Measurements from ENCODE around the gene NDST4.
A peak's percentile ranks its signal among the peaks of the same experiment; 100 is the strongest.

NDST4 gene

GRCh38 chr4:115113506-115114106 lies at the start of gene NDST4:
NDST4 (minus strand) TSS chr4:115113620; CDS start chr4:115077036, 36,584 bp downstream.
- peak in 21 of 42 donors; percentile 4 to 55 (median 21) for DNase-seq
- intact Hi-C loops (cut with DNase I) = no loop called here

DNA sequence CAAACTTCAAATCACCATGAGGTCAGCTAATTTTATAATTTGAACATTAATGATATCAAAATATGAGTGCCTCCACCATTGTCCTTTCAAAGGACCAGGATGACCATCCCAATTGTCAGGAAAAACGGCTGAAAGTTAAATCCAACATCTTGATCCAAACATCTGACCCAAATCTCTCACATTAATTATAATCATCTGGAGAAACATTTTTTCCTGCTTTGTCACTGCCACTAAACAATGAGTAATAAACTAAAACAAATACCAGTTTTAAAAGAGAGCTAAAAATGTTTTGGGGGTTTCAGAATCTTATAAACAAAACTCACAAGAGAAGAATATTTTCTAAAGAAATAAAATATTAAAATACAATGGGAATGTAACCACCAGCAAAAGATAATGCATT lies 45.7 kb upstream of the NDST4 start:
- no peak for DNase-seq
- intact Hi-C loops (cut with DNase I) = no loop called here

GRCh38 chr4:115158296-115158695 lies 44.9 kb upstream of the NDST4 start:
- intact Hi-C loops (cut with DNase I) = no loop called here
- no peak for DNase-seq

GRCh38 chr4:115154826-115155225 lies 41.4 kb upstream of the NDST4 start:
- DNase-seq = no peak
- intact Hi-C loops (cut with DNase I) = no loop called here

GRCh38 chr4:115152965-115153364 lies 39.5 kb upstream of the NDST4 start:
- intact Hi-C loops (cut with DNase I) = no loop called here
- no peak for DNase-seq

- intact Hi-C loops (cut with DNase I) = no loop called here
- DNase-seq = no peak
Measured at GRCh38 chr4:115152081-115152480, 38.7 kb upstream of the NDST4 start.

DNA sequence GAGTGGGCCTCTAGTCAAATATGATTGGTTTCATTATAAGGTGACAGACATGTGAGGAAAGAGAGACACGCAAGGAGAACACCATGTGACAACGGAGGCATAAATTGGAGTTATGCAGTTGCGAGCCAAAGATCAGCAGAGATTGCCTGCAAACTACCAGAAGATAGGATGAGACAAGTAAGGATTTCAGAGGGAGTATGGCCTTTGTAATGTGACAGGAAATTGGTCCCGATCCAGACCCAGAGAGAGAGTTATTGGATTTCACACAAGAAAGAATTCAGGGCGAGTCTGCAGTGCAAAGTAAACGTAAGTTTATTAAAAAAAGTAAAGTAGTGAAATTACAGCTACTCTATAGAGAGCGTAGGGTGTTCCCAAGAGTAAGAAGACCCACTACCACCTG lies 35.7 kb upstream of the NDST4 start:
- DNase-seq = no peak
- intact Hi-C loops (cut with DNase I) = no loop called here

DNA sequence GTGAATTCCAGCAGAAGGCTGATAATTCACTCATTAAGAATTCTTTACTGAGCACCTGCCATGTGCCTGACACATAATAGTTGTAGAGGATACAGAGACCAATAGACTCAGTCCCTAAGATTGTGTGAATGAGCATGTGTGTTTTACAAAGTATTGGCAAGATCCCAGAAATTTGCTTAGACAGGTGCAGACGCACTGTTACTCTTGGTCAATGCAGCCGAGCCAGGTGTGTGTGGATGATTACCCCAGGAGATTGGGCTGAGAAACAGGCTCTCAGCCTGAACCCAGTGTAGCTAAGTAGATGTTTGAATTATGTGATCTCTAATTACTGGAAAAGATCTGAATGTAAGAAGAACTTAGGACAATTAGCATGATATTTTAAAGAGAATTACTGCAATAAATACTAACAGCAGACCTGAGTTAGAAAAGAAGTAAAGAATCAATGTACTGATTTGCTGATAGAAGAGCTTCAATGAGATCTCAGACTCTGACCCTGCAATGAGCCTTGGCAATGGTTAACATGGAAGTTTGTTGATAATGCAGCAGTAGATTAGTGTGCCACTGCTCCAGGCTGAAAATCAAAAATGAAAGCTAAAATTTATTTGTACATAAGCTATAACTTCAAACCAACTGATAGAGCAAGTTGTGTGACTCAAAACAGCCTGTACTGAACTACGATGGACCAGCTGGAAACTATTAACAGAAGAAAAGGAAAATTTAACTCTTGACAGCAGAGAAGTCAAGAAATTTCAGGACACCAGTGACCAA lies 32.2 kb upstream of the NDST4 start:
- DNase-seq = no peak
- intact Hi-C loops (cut with DNase I) = no loop called here

DNA sequence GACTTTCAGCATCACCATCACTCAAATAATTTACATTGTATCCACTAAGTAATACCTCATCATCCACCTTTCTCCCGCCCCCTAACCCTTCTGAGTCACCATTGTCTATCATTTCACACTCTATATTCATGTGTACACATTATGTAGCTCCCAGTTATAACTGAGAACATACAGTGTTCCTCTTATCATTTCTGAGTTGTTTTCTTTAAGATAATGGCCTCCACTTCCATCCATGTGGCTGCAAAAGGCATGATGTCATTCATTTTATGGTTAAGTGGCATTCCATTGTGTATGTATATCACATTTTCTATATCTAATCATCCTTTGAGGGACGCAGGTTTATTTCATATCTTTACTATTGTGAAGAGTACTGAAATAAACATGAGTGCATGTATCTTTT lies 14.6 kb upstream of the NDST4 start:
- intact Hi-C loops (cut with DNase I) = no loop called here
- DNase-seq = no peak

- intact Hi-C loops (cut with DNase I) = no loop called here
Measured at GRCh38 chr4:115126491-115126890, 13.1 kb upstream of the NDST4 start.

DNA sequence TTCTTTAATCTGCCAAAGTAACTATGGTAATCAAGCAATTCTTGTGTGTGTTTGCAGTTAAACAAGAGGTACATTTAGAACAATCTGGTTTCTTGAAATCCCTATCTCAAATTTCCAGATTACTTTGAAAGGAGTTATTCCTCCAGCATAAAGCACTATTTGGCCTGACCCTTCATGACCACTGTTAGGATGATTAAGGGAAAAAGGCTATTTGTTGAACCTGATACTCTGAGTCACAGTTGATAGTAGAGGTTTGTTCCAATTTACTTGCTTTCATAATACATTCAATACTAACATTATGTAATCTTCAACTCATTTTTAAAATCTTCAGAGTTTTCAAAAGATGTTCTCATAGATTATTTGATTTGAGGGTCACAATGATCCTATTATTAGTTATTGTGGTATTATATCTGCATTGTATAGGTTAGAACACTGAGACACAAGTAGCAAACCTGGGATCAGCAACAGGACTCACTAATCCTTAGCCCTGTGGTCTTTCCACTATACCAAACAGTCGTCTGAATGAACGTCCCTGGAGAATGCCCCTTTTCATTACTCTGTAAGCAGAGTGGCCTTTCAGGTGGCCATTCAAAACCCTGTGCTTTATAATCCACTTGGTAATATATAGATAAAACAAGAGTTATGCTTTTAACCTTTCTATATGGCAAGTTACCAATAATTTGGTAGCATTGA lies 8.1 kb upstream of the NDST4 start:
- DNase-seq = no peak
- intact Hi-C loops (cut with DNase I) = no loop called here

More at GRCh38 chr4:115126491-115126890, 13.1 kb upstream of the NDST4 start:
- no peak for DNase-seq

DNA sequence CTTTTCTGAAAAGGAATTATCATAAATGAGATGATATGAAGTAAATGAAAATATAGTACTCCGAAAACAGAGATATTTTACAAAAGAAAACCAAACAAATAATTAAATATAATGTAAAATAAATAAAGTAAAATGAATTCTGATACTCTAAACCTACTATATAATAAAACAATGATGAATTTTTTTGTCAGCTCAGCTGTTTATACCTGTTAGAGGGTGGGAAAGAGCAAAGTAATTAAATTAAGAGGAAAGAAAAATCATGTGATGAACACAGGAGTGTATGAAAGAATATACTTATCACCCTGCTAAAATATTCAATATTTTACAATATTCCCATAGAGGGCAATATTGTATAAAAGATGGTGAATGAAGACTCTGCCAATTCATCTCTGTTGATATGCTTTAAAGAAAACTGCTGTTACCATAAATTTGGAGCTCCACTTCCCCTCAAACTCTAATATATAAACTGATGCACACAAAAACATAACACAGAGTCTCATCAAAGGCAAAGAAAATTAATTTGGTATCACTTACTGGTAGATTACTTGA lies 6.5 kb upstream of the NDST4 start:
- no peak for DNase-seq
- intact Hi-C loops (cut with DNase I) = no loop called here

GRCh38 chr4:115117651-115118050 lies 4.2 kb upstream of the NDST4 start:
- intact Hi-C loops (cut with DNase I) = no loop called here
- no peak for DNase-seq

DNA sequence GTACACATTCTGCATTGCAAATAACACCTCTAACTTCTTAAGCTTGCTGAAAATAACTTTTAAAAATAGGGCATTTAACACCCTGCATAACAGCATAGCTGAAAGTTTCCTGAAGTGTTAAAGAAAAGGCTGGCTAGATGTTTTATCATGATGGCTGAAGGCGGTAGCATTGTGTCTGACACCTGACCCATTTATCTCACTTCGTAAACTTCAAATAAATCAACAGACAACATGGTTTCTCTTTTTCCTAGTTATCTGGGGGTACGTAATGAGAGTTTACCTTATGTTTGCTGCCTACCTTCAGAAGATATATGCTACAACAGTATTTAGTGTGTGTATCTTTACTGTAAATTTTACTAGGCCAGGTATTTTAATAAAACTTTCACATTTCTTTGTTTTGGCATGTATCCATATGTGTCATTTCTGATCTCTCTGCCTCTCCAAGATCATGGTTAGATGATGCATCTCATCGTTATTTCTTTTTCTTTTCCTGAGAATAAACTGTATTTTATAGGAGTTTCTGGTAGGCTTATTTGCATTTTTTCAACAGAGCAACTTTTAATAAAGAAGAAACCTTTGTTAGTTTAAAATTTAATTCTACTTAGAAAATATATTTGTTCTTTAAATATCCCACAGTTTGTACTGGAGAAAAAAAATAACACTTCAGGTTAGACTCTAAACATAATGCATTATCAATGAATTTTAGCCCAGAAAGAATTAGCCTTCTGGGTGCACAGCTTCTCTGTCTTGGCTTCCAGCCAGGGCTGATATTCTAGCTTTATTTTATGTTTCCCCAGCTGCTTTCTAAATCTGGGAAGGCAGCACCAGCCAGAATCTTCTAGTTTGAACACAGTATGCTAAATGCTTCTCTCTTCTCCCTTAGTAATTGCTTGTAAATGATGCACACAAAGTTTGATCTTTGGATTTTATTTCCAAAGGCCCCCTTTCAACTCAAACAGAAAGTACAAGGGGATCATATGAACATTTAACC lies 2.9 kb downstream of the NDST4 start:
- DNase-seq = peak in 5 of 42 donors; percentile 2 to 13 (median 7)
- intact Hi-C loops (cut with DNase I) = no loop called here

- intact Hi-C loops (cut with DNase I) = no loop called here
- DNase-seq = no peak
Measured at GRCh38 chr4:115108850-115109249, 4.6 kb downstream of the NDST4 start.

DNA sequence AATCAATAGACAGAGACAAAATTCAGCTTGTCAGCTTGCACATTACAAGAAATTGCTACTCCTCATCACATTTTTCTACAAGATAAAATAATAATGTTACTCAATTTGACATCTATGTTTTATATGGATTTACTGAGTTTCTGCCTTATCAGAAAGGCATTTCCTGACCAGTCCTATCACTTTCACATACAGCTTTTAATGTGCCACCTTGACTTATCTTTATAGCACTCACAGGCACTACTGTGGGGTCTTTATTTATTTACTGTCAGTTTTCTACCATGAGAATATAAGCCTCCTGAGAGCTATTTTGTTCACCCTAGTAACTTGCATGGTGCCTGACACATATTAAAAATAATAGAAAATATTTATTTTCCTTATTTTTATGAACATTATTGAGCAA lies 6.0 kb downstream of the NDST4 start:
- DNase-seq = no peak
- intact Hi-C loops (cut with DNase I) = no loop called here

- intact Hi-C loops (cut with DNase I) = no loop called here
- DNase-seq = no peak
Measured at GRCh38 chr4:115101675-115102074, 11.7 kb downstream of the NDST4 start.

DNA sequence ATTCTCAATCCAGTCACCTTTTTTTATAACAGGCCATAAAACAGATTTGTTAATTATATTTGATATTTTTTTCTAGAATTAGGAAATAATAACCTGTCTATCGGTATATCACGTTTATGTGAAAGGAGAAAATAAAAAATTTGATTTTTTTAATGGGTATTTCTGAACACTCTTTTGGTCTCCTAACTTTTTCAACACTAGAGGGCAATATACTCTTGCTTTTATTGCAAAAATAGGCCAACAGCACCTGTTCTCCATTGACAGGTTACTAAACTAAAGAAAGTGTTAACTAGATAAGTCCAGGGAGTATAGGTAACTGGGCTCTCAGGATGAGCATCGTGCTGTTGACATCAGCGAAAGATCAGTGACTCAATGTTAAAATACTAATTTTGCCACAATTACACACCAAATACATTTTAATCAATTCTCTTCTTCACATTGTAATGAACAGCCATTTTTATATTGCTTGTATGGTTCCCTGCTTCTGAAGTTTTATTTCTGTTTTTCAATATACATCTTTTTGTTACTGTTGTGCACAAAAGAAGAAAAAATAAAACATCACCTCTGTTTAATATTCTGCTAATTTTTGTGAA lies 22.8 kb downstream of the NDST4 start:
- DNase-seq = no peak
- intact Hi-C loops (cut with DNase I) = no loop called here

DNA sequence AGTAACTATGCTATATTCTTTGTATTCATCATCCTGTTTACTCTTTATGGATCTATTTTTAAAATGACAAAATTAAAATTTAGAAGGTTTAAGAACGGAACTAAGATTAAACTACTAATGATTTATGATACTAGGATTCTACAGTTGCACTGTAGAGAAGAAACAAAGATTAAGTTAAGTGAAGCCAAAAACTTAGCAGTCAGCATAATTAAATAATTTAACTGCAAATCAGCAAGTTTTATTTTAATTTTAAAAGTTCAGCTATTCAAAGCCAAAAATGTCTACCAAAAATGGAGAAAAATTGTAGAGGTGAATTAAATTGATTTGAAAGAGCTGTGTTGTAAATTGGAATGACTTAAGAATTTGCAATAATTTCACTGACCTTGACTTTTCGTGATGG lies 30.8 kb downstream of the NDST4 start:
- DNase-seq = no peak
- intact Hi-C loops (cut with DNase I) = no loop called here

Measured in head of caudate nucleus (tissue), 42 donors.